HEK293 (cell line): ENCODE results near the gene KLC4.
A peak's percentile ranks its signal among the peaks of the same experiment; 100 is the strongest.

Experiments used
- CTCF ChIA-PET: fragments of 350-600 bp; formaldehyde crosslinking; extraction: SDS; loops from one replicate; lab custom pipeline; 2021; ENCODE audit warnings: antibody characterized with exemption; lab: Yijun Ruan, JAX
- POLR2A ChIA-PET: fragments of 300-600 bp; formaldehyde crosslinking; extraction: SDS; loops from one replicate; lab custom pipeline; 2020; ENCODE audit warnings: antibody characterized with exemption, inconsistent platforms; lab: Yijun Ruan, JAX
- H3K27ac ChIP-seq: fragments of 200-500 bp; sonication (Bioruptor generic); 2 replicates; pipeline ENCODE4 v1.5.1; 2014; ENCODE audit warnings: low read depth, low read length, control low read depth, inconsistent platforms; ENCODE audit errors: extremely low read depth
- H3K36me3 ChIP-seq, 2 experiments: fragments of 200-500 bp in 1 of 2; sonication (Bioruptor generic) in 1 of 2; 1 replicate in 1 of 2; 2 replicates in 1 of 2; pipeline ENCODE4 v1.5.1; 2014 to 2017; ENCODE audit warnings: inconsistent platforms in 2 of 2, low read length in 2 of 2; ENCODE audit not compliant: control insufficient read depth in 2 of 2, insufficient read depth in 1 of 2
- H3K4me1 ChIP-seq: fragments of 200-500 bp; sonication (Bioruptor generic); 2 replicates; pipeline ENCODE4 v1.5.1; 2014; ENCODE audit warnings: mild to moderate bottlenecking, low read length, inconsistent platforms; ENCODE audit not compliant: control insufficient read depth, insufficient read depth
- H3K4me3 ChIP-seq: 2 replicates; pipeline ENCODE4 v1.5.1; 2011; ENCODE audit warnings: low read depth, mild to moderate bottlenecking, control low read depth, low read length, moderate library complexity
- H3K9me3 ChIP-seq: fragments of 200-500 bp; sonication (Bioruptor generic); 2 replicates; pipeline ENCODE4 v1.5.1; 2014; ENCODE audit warnings: low read depth, low read length, inconsistent platforms; ENCODE audit not compliant: control insufficient read depth, insufficient read depth
- BCL6B ChIP-seq: fragments of 450-650 bp; formaldehyde crosslinking; IDR thresholded peaks from 2 replicates; pipeline ENCODE4 v1.5.1; 2017; ENCODE audit warnings: missing biosample characterization, missing genetic modification characterization
- GLIS1 ChIP-seq: fragments of 450-650 bp; formaldehyde crosslinking; IDR thresholded peaks from 2 replicates; pipeline ENCODE4 v1.5.1; 2016; ENCODE audit warnings: missing biosample characterization, missing genetic modification characterization
- GLIS2 ChIP-seq: fragments of 450-650 bp; formaldehyde crosslinking; IDR thresholded peaks from 2 replicates; pipeline ENCODE4 v1.5.1; 2016; ENCODE audit warnings: missing biosample characterization, missing genetic modification characterization
- PATZ1 ChIP-seq: fragments of 450-650 bp; formaldehyde crosslinking; IDR thresholded peaks from 2 replicates; pipeline ENCODE4 v1.5.1; 2016; ENCODE audit warnings: missing biosample characterization, missing genetic modification characterization
- PBX3 ChIP-seq: sonication (generic); formaldehyde crosslinking; IDR thresholded peaks from 2 replicates; pipeline ENCODE4 v1.8.1; 2022; ENCODE audit warnings: mild to moderate bottlenecking, moderate library complexity, missing genetic modification reagents
- PRDM4 ChIP-seq: fragments of 450-650 bp; formaldehyde crosslinking; IDR thresholded peaks from 2 replicates; pipeline ENCODE4 v1.5.1; 2017; ENCODE audit warnings: missing biosample characterization, missing genetic modification characterization
- REPIN1 ChIP-seq: fragments of 450-650 bp; formaldehyde crosslinking; IDR thresholded peaks from 2 replicates; pipeline ENCODE4 v1.5.1; 2017; ENCODE audit warnings: missing biosample characterization, missing genetic modification characterization, low read depth
- SETDB1 ChIP-seq: IDR thresholded peaks from one replicate; pipeline ENCODE4 v1.6.1; 2017; ENCODE audit warnings: mild to moderate bottlenecking, low read length, moderate library complexity, mixed read lengths; ENCODE audit not compliant: insufficient read length
- TRIM28 ChIP-seq: IDR thresholded peaks from 2 replicates; pipeline ENCODE4 v1.6.1; 2011; ENCODE audit warnings: low read length, control low read depth, borderline replicate concordance
- ZBTB26 ChIP-seq: fragments of 450-650 bp; formaldehyde crosslinking; optimal IDR thresholded peaks from 2 replicates; pipeline ENCODE3; 2016; ENCODE audit warnings: missing biosample characterization, mild to moderate bottlenecking, missing genetic modification characterization
- ZBTB48 ChIP-seq: fragments of 450-650 bp; formaldehyde crosslinking; IDR thresholded peaks from 2 replicates; pipeline ENCODE4 v1.5.1; 2016; ENCODE audit warnings: missing biosample characterization, missing genetic modification characterization
- ZFP37 ChIP-seq: fragments of 450-650 bp; formaldehyde crosslinking; IDR thresholded peaks from 2 replicates; pipeline ENCODE4 v1.5.1; 2016; ENCODE audit warnings: missing biosample characterization, missing genetic modification characterization
- ZNF19 ChIP-seq: fragments of 450-650 bp; formaldehyde crosslinking; IDR thresholded peaks from 2 replicates; pipeline ENCODE4; 2016; ENCODE audit warnings: missing biosample characterization, missing genetic modification characterization, low read depth
- ZNF211 ChIP-seq: fragments of 450-650 bp; formaldehyde crosslinking; IDR thresholded peaks from 2 replicates; pipeline ENCODE4 v1.5.1; 2016; ENCODE audit warnings: low read depth, missing biosample characterization, missing genetic modification characterization
- ZNF221 ChIP-seq: fragments of 450-650 bp; formaldehyde crosslinking; IDR thresholded peaks from 2 replicates; pipeline ENCODE4 v1.5.1; 2017; ENCODE audit warnings: missing biosample characterization, missing genetic modification characterization, borderline replicate concordance
- ZNF341 ChIP-seq: fragments of 450-650 bp; formaldehyde crosslinking; IDR thresholded peaks from 2 replicates; pipeline ENCODE4; 2016; ENCODE audit warnings: low read depth, missing biosample characterization, missing genetic modification characterization
- ZNF350 ChIP-seq: fragments of 450-650 bp; formaldehyde crosslinking; IDR thresholded peaks from 2 replicates; pipeline ENCODE4 v1.5.0; 2017; ENCODE audit warnings: missing biosample characterization, mild to moderate bottlenecking, missing genetic modification characterization
- ZNF366 ChIP-seq: fragments of 450-650 bp; formaldehyde crosslinking; conservative IDR thresholded peaks from 2 replicates; pipeline ENCODE4 v1.5.1; 2016; ENCODE audit warnings: missing biosample characterization, missing genetic modification characterization
- ZNF433 ChIP-seq: fragments of 450-650 bp; formaldehyde crosslinking; IDR thresholded peaks from 2 replicates; pipeline ENCODE4 v1.5.1; 2016; ENCODE audit warnings: missing biosample characterization, missing genetic modification characterization, low read depth
- ZNF48 ChIP-seq: fragments of 450-650 bp; formaldehyde crosslinking; IDR thresholded peaks from 2 replicates; pipeline ENCODE4 v1.5.1; 2016; ENCODE audit warnings: missing biosample characterization, missing genetic modification characterization
- ZNF596 ChIP-seq: fragments of 450-650 bp; IDR thresholded peaks from 2 replicates; pipeline ENCODE4 v1.5.0; 2018; ENCODE audit warnings: missing biosample characterization, mild to moderate bottlenecking, missing genetic modification characterization, moderate library complexity
- ZNF785 ChIP-seq: fragments of 450-650 bp; formaldehyde crosslinking; IDR thresholded peaks from 2 replicates; pipeline ENCODE4 v1.5.1; 2016; ENCODE audit warnings: missing biosample characterization, missing genetic modification characterization
- ZSCAN30 ChIP-seq: fragments of 450-650 bp; IDR thresholded peaks from 2 replicates; pipeline ENCODE4 v1.5.1; 2018; ENCODE audit warnings: missing biosample characterization, mild to moderate bottlenecking, missing genetic modification characterization, moderate library complexity

KLC4 gene

GRCh38 chr6:43058531-43058930 lies 900 bp upstream of the KLC4 start:
- ChIA-PET POLR2A (interaction anchor here (0.6 to 2.4 kb wide), 14 partner anchors 10 to 129 kb away, joined by 3 to 32 read pairs (median 8); partner anchors contain the start of genes CNPY3, CUL9, KLHDC3 and MEA1), CTCF (interaction anchor here (1.1 to 4.6 kb wide), 3 partner anchors 11 to 84 kb away, joined by 8 to 26 read pairs (median 15); partner anchors contain the start of gene PTK7)
- H3K27ac ChIP-seq: no peak overlapping the region
- peaks cover 13% of the 10 kb centered on the region for H3K4me1 ChIP-seq
- H3K9me3 ChIP-seq: no peaks in the 10 kb centered on the region
- TF ChIP-seq PRDM4 (tag by site-specific recombination) (no peak), ZNF341 (no peak), TRIM28 (no peak), ZNF596 (tag by site-specific recombination) (no peak), ZSCAN30 (tag by site-specific recombination) (no peak), ZNF433 (tag by site-specific recombination) (no peak), ZNF785 (no peak), ZNF19 (no peak), ZNF221 (tag by site-specific recombination) (no peak), ZNF48 (tag by site-specific recombination) (no peak), ZNF350 (tag by site-specific recombination) (no peak), BCL6B (tag by site-specific recombination) (no peak), SETDB1 (no peak), ZFP37 (tag by site-specific recombination) (no peak), ZBTB26 (tag by site-specific recombination) (no peak)
- peak overlapping the region; percentile 96 for H3K4me3 ChIP-seq
- H3K36me3 ChIP-seq: peaks cover 24 to 51% of the 10 kb centered on the region in 2 experiments; a peak in 2 of 3 replicates

GRCh38 chr6:43060034-43060754 lies 763 bp downstream of the KLC4 start:
- CTCF ChIA-PET: interaction anchor here (0.6 to 4.6 kb wide), 4 partner anchors 10 to 159 kb away, joined by 6 to 26 read pairs (median 10); no protein-coding TSS in a partner anchor

More at GRCh38 chr6:43060034-43060754, 763 bp downstream of the KLC4 start:
- peak overlapping the region; percentile 76 for H3K27ac ChIP-seq
- H3K36me3 ChIP-seq: peaks cover 20 to 56% of the 10 kb centered on the region in 2 experiments; a peak in 2 of 3 replicates
- H3K4me3 ChIP-seq: peak overlapping the region; percentile 96
- peak; percentile 22; the same call in 1 of the 2 replicates for TF ChIP-seq ZBTB48 (tag by site-specific recombination)
- no peak for TF ChIP-seq REPIN1 (tag by site-specific recombination)
- TF ChIP-seq ZFP37 (tag by site-specific recombination): 0 out of 2 replicates have a peak, but pooled peaks have one; percentile 68
- TF ChIP-seq ZNF366 (tag by site-specific recombination): 0 out of 2 replicates have a peak, but pooled peaks have one; percentile 4
- TF ChIP-seq PBX3 (CRISPR knock-in tag): 0 out of 2 replicates have a peak, but pooled peaks have one; percentile 54
- peak; percentile 33 for TF ChIP-seq GLIS1
- TF ChIP-seq GLIS2: 0 out of 2 replicates have a peak, but pooled peaks have one; percentile 7
- no peak for TF ChIP-seq ZNF211
- TF ChIP-seq PATZ1 (tag by site-specific recombination): 0 out of 2 replicates have a peak, but pooled peaks have one; percentile 2
- no peaks in the 10 kb centered on the region for H3K9me3 ChIP-seq
- POLR2A ChIA-PET: interaction anchor here (0.5 to 2.4 kb wide), 17 partner anchors 9 to 488 kb away, joined by 3 to 32 read pairs (median 7); partner anchors contain the start of genes CNPY3, KLHDC3, MEA1 and PEX6
- peaks cover 9% of the 10 kb centered on the region for H3K4me1 ChIP-seq
